HUES6 (cell line): ENCODE measurements around the gene GPR176.

Source experiments
- H3K27ac ChIP-seq: 2 replicates; pipeline ENCODE4 v1.7.0; 2013; ENCODE audit warnings: low read depth, mild to moderate bottlenecking, low read length, inconsistent platforms
- H3K27me3 ChIP-seq: 2 replicates; pipeline ENCODE4 v1.6.1; 2013; ENCODE audit warnings: low read length; ENCODE audit not compliant: control insufficient read depth, insufficient read depth
- H3K36me3 ChIP-seq: 2 replicates; pipeline ENCODE4 v1.6.1; 2013; ENCODE audit warnings: low read length; ENCODE audit not compliant: control insufficient read depth, insufficient read depth
- H3K4me1 ChIP-seq: 2 replicates; pipeline ENCODE4 v1.6.1; 2013; ENCODE audit warnings: low read length; ENCODE audit not compliant: control insufficient read depth, insufficient read depth
- H3K4me3 ChIP-seq: 2 replicates; pipeline ENCODE4 v1.5.1; 2013; ENCODE audit warnings: low read depth, low read length
- H3K9ac ChIP-seq: one replicate; pipeline ENCODE4 v1.6.1; 2013; ENCODE audit warnings: mild to moderate bottlenecking, low read length
- H3K9me3 ChIP-seq: 2 replicates; pipeline ENCODE4 v1.6.1; 2013; ENCODE audit warnings: low read depth, low read length; ENCODE audit not compliant: control insufficient read depth, insufficient read depth

GPR176 gene

DNA sequence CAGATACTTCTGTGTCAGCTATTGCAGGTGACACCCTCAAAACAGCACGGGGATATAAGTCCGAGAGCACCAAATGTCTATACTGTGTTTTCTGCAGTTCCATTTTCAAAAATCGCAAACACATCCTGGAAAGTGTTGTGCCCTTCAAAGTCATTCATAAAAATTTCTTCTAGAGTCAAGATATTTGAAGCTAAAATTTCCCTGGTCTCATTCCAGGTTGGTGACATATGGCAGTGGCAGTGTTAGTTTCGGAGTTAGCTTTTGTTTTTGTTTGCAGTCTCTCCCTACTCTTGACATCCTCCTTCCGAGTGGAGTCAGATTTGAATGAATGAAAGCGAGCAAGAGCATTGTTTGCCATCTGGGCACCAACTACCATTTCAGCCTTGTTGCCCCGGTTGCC lies 134.2 kb downstream of the GPR176 start:
- Histone ChIP-seq H3K9me3 (no peaks in the 10 kb centered on the region), H3K27ac (no peak overlapping the region), H3K36me3 (no peaks in the 10 kb centered on the region), H3K9ac (no peak overlapping the region), H3K4me1 (peaks cover 42% of the 10 kb centered on the region), H3K27me3 (no peaks in the 10 kb centered on the region), H3K4me3 (0 out of 2 replicates have a peak overlapping the region, but pooled peaks have one; percentile 4)

DNA sequence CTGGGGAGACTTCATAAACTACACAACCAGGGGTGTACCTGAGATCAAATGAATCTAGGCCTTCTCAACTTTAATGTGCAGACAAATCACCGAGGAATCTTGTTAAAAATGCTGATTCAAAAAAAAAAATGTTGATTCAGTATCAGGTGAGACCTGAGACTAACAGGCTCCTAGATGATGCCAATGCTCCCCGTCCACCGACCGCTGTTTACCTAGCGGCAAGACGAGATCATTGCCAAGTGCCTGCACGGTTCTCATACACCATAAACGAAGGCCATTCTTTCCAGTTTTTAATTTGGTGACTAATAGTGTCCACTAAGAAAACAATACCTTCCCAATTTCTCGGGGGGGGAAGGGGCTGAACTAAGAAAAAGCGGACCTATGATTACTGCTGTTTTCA lies 134.9 kb downstream of the GPR176 start:
- no peaks in the 10 kb centered on the region for H3K36me3 ChIP-seq
- H3K4me1 ChIP-seq = peaks cover 42% of the 10 kb centered on the region
- H3K27me3 ChIP-seq = no peaks in the 10 kb centered on the region
- H3K9me3 ChIP-seq = no peaks in the 10 kb centered on the region
- no peak overlapping the region for H3K9ac ChIP-seq
- no peak overlapping the region for H3K4me3 ChIP-seq
- no peak overlapping the region for H3K27ac ChIP-seq

- no peak overlapping the region for H3K4me3 ChIP-seq
- H3K36me3 ChIP-seq = no peaks in the 10 kb centered on the region
- H3K27me3 ChIP-seq = no peaks in the 10 kb centered on the region
- H3K9ac ChIP-seq = no peak overlapping the region
- no peaks in the 10 kb centered on the region for H3K9me3 ChIP-seq
- peaks cover 42% of the 10 kb centered on the region for H3K4me1 ChIP-seq
- no peak overlapping the region for H3K27ac ChIP-seq
Observed at GRCh38 chr15:39784638-39785037, 135.4 kb downstream of the GPR176 start.

GRCh38 chr15:39784125-39784524 lies 135.9 kb downstream of the GPR176 start:
- Histone ChIP-seq H3K9ac (no peak overlapping the region), H3K27ac (no peak overlapping the region), H3K27me3 (no peaks in the 10 kb centered on the region), H3K9me3 (no peaks in the 10 kb centered on the region), H3K36me3 (no peaks in the 10 kb centered on the region), H3K4me1 (peaks cover 42% of the 10 kb centered on the region), H3K4me3 (peak overlapping the region; percentile 86)

- Histone ChIP-seq H3K27me3 (no peaks in the 10 kb centered on the region), H3K9me3 (no peaks in the 10 kb centered on the region), H3K36me3 (no peaks in the 10 kb centered on the region), H3K9ac (peak overlapping the region; percentile 83), H3K4me3 (peak overlapping the region; percentile 86), H3K4me1 (peaks cover 34% of the 10 kb centered on the region), H3K27ac (peak overlapping the region; percentile 63; the same call in 1 of the 2 replicates)
Observed at GRCh38 chr15:39783244-39783820, 136.7 kb downstream of the GPR176 start.

DNA sequence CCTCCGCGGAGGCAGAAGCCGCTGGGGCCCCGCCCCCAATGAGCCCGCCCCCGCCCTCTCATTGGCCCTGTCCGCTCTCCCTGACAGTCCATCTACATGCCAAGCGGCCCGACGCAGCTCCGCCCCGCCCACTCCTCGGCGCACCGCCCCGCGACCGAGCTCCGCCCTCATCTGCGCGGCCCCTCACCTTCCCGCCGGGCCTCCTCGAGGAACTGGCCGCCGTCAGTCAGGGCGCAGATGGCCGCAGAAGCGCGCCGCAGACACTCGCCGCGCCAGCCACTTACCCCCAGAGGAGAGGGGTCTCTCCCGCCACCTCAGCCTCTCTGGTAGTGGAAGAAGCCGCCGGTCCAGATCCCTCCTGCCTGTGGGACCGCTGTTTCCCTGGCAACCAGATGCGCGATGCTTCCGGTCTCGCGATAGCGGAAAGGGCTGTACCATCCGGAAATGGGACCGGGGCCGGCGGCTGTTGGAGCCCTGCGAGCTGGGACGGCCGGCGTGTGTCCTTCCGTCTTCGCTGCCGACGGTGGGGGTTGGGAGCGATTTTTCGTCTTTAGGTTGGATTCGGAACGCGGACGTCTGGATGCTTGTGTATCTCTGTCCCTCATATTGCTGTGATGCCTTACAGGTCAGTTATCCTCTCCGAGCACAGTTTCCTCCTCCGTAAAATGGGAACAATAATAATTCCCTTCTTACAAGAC lies 137.5 kb downstream of the GPR176 start, which contains the start of gene FSIP1:
Gene FSIP1, minus strand, starts transcription at position 401 of the 698 bp plus-strand sequence. CDS start 6,317 bp downstream, outside the sequence.
- peak within 1 kb of the TSS; percentile 63; the same call in 1 of the 2 replicates for H3K27ac ChIP-seq

DNA sequence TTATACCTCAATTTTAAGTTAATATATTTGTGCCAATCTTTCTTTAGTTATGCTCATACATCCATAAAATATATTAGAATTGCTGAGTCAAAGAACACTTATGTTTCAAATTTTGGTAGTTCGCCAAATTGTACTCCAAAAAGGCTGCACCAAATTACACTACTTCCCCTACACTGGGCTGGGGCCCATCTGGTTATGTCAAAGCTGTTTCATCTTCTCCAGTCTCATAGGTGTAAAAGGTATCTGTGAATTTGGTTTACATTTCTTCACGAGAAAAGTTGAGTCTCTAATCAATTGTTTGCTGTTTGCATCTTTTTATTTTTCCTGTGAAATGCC lies 138.1 kb downstream of the GPR176 start:
- Histone ChIP-seq H3K4me1 (peaks cover 28% of the 10 kb centered on the region), H3K9ac (no peak overlapping the region), H3K27ac (no peak overlapping the region), H3K36me3 (no peaks in the 10 kb centered on the region), H3K9me3 (no peaks in the 10 kb centered on the region), H3K27me3 (no peaks in the 10 kb centered on the region), H3K4me3 (peak overlapping the region; percentile 86)

More for the DNA sequence above, 137.5 kb downstream of the GPR176 start, which contains the start of gene FSIP1:
- H3K27me3 ChIP-seq = no peaks in the 10 kb centered on the region
- peaks cover 30% of the 10 kb centered on the region for H3K4me1 ChIP-seq
- H3K36me3 ChIP-seq = no peaks in the 10 kb centered on the region
- H3K9me3 ChIP-seq = no peaks in the 10 kb centered on the region
- H3K9ac ChIP-seq = peak within 1 kb of the TSS; percentile 83
- H3K4me3 ChIP-seq = peak within 1 kb of the TSS; percentile 86

- no peaks in the 10 kb centered on the region for H3K9me3 ChIP-seq
- H3K27ac ChIP-seq = no peak overlapping the region
- no peaks in the 10 kb centered on the region for H3K36me3 ChIP-seq
- peak overlapping the region; percentile 86; the same call in 1 of the 2 replicates for H3K4me3 ChIP-seq
- H3K4me1 ChIP-seq = peaks cover 23% of the 10 kb centered on the region
- no peaks in the 10 kb centered on the region for H3K27me3 ChIP-seq
- no peak overlapping the region for H3K9ac ChIP-seq
Observed at GRCh38 chr15:39781147-39781966, 138.7 kb downstream of the GPR176 start.

DNA sequence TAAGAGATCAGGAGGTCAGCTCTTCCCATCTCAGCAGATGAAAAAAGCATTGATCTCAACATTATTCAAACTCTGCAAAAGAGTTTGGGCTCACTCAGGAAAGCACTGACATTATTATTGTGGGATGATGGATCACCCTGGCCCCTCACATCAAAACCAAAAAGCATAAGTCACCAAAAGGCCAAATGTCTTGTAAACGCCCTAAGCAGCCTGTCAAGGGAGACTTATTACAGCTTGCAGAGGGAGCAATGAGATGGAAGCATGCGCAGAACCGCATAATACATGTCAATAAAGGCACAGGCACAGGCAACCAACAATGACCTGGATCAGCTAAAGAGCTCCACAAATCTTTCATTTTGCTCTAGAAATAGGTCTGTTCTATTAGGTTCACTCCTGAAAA lies 142.0 kb downstream of the GPR176 start:
- no peaks in the 10 kb centered on the region for H3K27me3 ChIP-seq
- no peak overlapping the region for H3K27ac ChIP-seq
- no peak overlapping the region for H3K4me3 ChIP-seq
- no peaks in the 10 kb centered on the region for H3K36me3 ChIP-seq
- H3K9ac ChIP-seq = no peak overlapping the region
- H3K9me3 ChIP-seq = no peaks in the 10 kb centered on the region
- peaks cover 8% of the 10 kb centered on the region; the same call in 1 of the 2 replicates for H3K4me1 ChIP-seq

GRCh38 chr15:39777496-39777895 lies 142.6 kb downstream of the GPR176 start:
- Histone ChIP-seq H3K36me3 (no peaks in the 10 kb centered on the region), H3K9me3 (no peaks in the 10 kb centered on the region), H3K4me1 (peaks cover 8% of the 10 kb centered on the region; the same call in 1 of the 2 replicates), H3K4me3 (no peak overlapping the region), H3K9ac (no peak overlapping the region), H3K27me3 (no peaks in the 10 kb centered on the region), H3K27ac (no peak overlapping the region)

DNA sequence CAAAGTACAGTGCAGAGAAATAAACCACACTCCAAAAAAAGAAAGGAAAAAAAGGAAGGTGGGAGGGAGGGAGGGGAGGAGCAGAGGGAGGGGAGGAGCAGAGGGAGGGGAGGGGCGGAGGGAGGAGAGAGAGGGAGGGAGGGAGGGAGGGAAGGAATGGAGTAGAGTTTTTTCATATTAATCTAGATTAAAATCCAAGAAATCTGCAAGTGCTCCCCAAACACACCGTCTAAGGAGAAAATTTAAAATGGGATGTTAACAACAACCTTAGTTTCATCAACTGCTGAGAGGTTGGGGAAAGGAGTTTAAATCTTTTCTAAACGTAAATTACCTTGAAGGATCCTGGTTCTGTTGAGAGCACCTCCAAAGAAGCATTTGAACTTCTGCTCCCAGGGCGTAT lies 144.0 kb downstream of the GPR176 start:
- H3K9ac ChIP-seq = no peak overlapping the region
- peaks cover 8% of the 10 kb centered on the region; the same call in 1 of the 2 replicates for H3K4me1 ChIP-seq
- H3K36me3 ChIP-seq = no peaks in the 10 kb centered on the region
- no peaks in the 10 kb centered on the region for H3K9me3 ChIP-seq
- no peak overlapping the region for H3K27ac ChIP-seq
- no peak overlapping the region for H3K4me3 ChIP-seq
- H3K27me3 ChIP-seq = no peaks in the 10 kb centered on the region
